RWPE1 (cell line): ENCODE measurements around the gene TBC1D12.

Experiments used
- CTCF ChIA-PET: fragments of 350-600 bp; sonication (Branson Sonifier 250); formaldehyde crosslinking; extraction: SDS; loops from one replicate; lab custom pipeline; 2021; lab: Yijun Ruan, JAX
- POLR2A ChIA-PET: fragments of 400-600 bp; formaldehyde crosslinking; extraction: SDS; loops from one replicate; lab custom pipeline; 2020; ENCODE audit warnings: antibody characterized with exemption; ENCODE audit not compliant: low non-redundant PET; lab: Yijun Ruan, JAX
- DNase-seq: peaks from one replicate; pipeline ENCODE4 v3.0.0; 2012; ENCODE audit warnings: low spot score
- H3K27ac ChIP-seq: fragments of 450-650 bp; 2 replicates; pipeline ENCODE4 v1.5.1; 2017
- TF ChIP-seq, protein P1 (sequence below): fragments of 450-650 bp; conservative IDR thresholded peaks from 2 replicates; pipeline ENCODE4 v1.5.1; 2017; ENCODE audit warnings: low read depth, mild to moderate bottlenecking

TBC1D12 gene

DNA sequence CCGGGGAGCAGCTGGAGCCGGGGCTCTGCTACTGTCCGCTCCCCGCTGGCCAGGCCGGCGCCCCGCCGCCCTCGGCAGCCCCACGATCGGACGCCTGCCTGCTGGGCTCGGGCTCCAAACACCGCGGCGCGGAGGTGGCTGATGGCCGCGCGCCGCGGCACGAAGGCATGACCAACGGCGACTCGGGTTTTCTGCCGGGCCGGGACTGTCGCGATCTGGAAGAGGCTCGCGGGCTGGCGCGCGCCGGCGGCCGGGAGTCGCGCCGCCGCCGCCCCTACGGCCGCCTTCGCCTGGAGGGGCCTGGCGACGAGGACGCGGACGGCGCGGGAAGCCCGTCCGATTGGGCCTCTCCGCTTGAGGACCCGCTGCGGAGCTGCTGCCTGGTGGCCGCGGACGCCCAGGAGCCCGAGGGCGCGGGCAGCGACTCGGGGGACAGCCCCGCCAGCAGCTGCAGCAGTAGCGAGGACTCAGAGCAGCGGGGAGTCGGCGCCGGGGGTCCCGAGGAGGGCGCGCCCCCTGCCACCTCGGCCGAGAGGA lies 570 bp downstream of the TBC1D12 start:
- TF ChIP-seq, protein P1, sequence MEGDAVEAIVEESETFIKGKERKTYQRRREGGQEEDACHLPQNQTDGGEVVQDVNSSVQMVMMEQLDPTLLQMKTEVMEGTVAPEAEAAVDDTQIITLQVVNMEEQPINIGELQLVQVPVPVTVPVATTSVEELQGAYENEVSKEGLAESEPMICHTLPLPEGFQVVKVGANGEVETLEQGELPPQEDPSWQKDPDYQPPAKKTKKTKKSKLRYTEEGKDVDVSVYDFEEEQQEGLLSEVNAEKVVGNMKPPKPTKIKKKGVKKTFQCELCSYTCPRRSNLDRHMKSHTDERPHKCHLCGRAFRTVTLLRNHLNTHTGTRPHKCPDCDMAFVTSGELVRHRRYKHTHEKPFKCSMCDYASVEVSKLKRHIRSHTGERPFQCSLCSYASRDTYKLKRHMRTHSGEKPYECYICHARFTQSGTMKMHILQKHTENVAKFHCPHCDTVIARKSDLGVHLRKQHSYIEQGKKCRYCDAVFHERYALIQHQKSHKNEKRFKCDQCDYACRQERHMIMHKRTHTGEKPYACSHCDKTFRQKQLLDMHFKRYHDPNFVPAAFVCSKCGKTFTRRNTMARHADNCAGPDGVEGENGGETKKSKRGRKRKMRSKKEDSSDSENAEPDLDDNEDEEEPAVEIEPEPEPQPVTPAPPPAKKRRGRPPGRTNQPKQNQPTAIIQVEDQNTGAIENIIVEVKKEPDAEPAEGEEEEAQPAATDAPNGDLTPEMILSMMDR = no peak
- CTCF ChIA-PET = interaction anchor here (0.7 to 2.1 kb wide), 4 partner anchors 12 to 46 kb away, joined by 3 to 13 read pairs (median 4); no protein-coding TSS in a partner anchor
- DNase-seq = peak; percentile 55
- H3K27ac ChIP-seq = peak overlapping the region; percentile 93
- POLR2A ChIA-PET = interaction anchor here (0.6 kb wide), 1 partner anchor 21 kb away, joined by 3 read pairs; no protein-coding TSS in a partner anchor

DNA sequence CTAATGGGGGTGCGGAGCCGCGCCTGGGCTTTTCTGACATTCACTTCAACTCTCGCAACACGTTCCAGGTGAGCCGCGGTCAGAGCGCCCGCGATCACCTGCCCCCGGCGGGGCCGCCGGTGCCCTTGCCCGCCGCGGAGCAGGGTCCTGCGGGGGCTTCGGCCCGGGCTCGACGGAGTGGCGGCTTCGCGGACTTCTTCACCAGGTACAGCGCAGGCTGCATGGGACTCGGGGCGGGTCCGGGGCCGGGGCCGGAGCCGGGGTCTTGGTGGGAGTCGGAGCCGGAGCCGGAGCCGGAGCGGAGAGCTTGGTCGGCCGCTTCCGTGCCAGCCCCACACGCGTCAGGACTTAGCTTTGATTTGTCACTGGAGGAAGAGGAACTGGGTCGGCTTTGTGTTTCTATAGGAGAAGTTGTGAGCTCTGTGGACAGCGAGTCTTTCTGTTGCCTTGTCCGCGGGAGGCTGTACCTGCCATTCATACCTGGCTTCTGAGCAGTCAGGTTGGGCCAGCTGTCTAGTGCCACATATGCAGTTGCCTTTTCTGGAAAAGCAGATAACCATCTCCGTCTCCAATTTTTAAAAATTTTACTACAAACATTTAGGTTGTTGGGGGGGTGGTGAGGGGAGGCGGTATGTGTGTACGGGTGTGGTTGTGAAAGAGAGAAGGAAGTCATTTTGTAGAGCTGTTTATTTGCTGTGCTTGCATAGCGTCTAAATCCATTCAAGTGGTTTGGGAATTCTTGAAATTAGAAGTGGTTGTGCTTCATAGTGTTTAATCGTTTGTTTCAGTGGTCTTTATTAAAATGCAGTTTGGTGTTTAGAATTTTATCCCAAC lies 1.3 kb downstream of the TBC1D12 start:
- H3K27ac ChIP-seq = peak overlapping the region; percentile 93
- POLR2A ChIA-PET = no interaction called here

DNA sequence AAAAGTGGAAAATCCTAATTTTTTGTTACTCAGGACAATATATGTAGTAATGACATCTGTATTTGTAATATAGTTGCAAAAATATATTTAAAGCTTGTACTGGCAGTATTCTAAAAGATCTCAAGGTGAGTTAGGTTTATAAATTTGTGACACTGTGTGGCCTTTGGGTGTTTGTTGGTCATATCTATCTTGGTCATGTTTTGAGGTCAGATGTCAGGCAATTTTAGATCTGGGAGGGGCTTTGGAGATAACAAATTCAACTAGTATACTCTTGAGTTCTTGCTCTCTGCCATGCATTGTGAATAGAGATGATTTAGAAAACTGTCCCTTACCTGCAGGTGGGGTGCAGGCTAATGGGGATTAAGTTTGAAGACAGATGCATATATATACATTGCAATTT lies 3.1 kb downstream of the TBC1D12 start:
- ChIA-PET POLR2A (no interaction called here), CTCF (interaction anchor here (0.7 to 1.0 kb wide), 3 partner anchors 36 to 1578 kb away, joined by 3 to 6 read pairs (median 5); no protein-coding TSS in a partner anchor)
- DNase-seq = no peak
- H3K27ac ChIP-seq = no peak overlapping the region
- TF ChIP-seq, protein P1 = no peak

More for the DNA sequence above, 1.3 kb downstream of the TBC1D12 start:
- peak; percentile 74 for DNase-seq
- CTCF ChIA-PET = interaction anchor here (0.7 to 2.1 kb wide), 2 partner anchors 40 to 45 kb away, joined by 3 to 13 read pairs; no protein-coding TSS in a partner anchor
- TF ChIP-seq, protein P1 = no peak

DNA sequence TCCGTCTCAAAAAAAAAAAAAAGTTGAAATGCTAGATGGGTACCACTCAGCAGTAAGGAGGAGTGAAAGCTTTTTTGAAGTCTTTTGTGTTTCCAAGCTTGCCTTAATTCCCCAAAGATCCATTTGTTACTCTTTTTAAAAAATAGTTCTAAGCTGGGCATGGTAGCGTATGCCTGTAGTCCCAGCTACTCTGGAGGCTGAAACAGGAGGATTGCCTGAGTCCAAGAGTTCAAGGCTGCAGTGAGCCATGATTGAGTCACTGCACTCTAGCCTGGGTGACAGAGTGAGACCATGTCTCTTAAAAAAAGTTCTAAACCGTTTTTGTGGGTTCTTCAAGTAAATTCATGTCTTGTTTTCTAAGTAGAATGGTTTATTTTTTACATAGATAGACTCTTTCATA lies 5.3 kb downstream of the TBC1D12 start:
- CTCF ChIA-PET = interaction anchor here (0.7 kb wide), 1 partner anchor 36 kb away, joined by 3 read pairs; no protein-coding TSS in a partner anchor
- H3K27ac ChIP-seq = no peak overlapping the region
- no peak for DNase-seq
- TF ChIP-seq, protein P1 = no peak
- POLR2A ChIA-PET = no interaction called here

DNA sequence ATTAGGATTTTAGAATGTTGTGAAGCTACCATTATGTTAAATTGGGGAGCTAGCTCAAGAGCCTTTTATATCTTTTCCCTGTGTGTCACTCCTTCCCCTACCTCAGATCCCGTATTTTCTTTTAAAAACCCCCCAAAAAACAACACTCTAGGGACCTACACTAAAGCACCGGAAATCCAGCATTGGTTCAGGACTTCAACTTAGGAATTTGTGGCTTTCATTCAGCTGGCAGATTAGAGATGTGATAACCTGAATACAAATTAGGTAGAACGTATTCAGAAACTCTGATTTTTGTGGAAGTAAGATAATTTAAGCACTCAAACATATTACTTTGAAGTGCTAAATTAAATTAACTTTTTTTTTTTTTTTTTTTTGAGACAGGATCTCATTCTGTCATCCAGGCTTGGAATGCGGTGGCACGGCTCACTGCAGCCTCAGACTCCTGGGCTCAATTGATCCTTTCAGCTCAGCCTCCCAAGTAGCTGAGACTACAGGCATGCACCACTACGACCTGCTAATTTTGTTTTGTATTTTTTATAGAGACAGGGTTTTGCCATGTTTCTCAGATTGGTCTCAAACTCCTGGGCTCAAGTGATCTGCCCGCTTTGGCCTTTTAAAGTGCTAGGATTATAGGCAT lies 6.8 kb downstream of the TBC1D12 start:
- H3K27ac ChIP-seq = no peak overlapping the region
- POLR2A ChIA-PET = no interaction called here
- CTCF ChIA-PET = interaction anchor here (0.7 to 1.5 kb wide), 5 partner anchors 34 to 1038 kb away, joined by 3 to 9 read pairs (median 5); no protein-coding TSS in a partner anchor
- TF ChIP-seq, protein P1 = no peak
- no peak for DNase-seq

DNA sequence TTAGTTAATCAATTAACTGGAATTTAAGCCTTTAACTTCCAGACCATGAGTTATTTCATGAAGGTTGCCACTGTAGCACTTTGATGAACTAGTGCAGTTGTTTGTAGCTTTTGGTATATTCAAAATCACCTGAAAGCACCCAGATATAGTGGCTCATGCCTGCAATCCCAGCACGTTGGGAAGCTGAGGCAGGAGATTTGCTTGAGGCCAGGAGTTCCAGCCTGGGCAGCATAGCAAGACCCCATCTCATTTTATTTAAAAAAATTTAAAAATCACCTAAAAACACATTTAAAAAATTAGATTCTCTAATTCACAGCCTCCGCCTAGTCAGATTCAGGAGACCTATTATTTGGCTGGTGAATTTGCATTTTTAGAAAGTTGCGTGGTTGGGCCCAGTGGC lies 9.0 kb downstream of the TBC1D12 start:
- H3K27ac ChIP-seq = no peak overlapping the region
- TF ChIP-seq, protein P1 = no peak
- ChIA-PET CTCF (no interaction called here), POLR2A (interaction anchor here (0.6 kb wide), 1 partner anchor 843 kb away, joined by 3 read pairs; no protein-coding TSS in a partner anchor)
- DNase-seq = no peak
